KOPT-K1 (cell line): ENCODE data around the gene STAMBP.
"Not testable (repeated sequence)": the region's sequence is repeated elsewhere in the genome, so short reads cannot be mapped to it uniquely, and the experiment has no call there.

Experiments
- H3K27ac ChIP-seq: fragments of 200-600 bp; sonication (generic); 2 replicates; pipeline ENCODE4 v1.5.1; 2016; ENCODE audit warnings: antibody characterized with exemption, mild to moderate bottlenecking, low read depth, low read length; ENCODE audit not compliant: poor library complexity, severe bottlenecking
- H3K36me3 ChIP-seq: fragments of 200-600 bp; sonication (generic); 2 replicates; pipeline ENCODE4 v1.5.1; 2017; ENCODE audit warnings: antibody characterized with exemption, mild to moderate bottlenecking, low read length, moderate library complexity; ENCODE audit not compliant: insufficient read depth
- H3K9me3 ChIP-seq: fragments of 200-600 bp; sonication (generic); 2 replicates; pipeline ENCODE4 v1.5.1; 2017; ENCODE audit warnings: antibody characterized with exemption, low read length, mild to moderate bottlenecking; ENCODE audit not compliant: insufficient read depth, poor library complexity, severe bottlenecking

The STAMBP gene

GRCh38 chr2:73852020-73852419, 23.3 kb downstream of the STAMBP start:
- Histone ChIP-seq H3K36me3 (peaks cover 97% of the 10 kb centered on the region), H3K27ac (no peak overlapping the region), H3K9me3 (no peaks in the 10 kb centered on the region)

- Histone ChIP-seq H3K9me3 (no peaks in the 10 kb centered on the region), H3K27ac (no peak overlapping the region), H3K36me3 (peaks cover 93% of the 10 kb centered on the region)
These were observed 26.8 kb downstream of the STAMBP start for GRCh38 chr2:73855526-73855925.

GRCh38 chr2:73856214-73856613, 27.5 kb downstream of the STAMBP start:
- no peaks in the 10 kb centered on the region for H3K9me3 ChIP-seq
- H3K27ac ChIP-seq = no peak overlapping the region
- H3K36me3 ChIP-seq = peaks cover 94% of the 10 kb centered on the region

- no peaks in the 10 kb centered on the region for H3K9me3 ChIP-seq
- peaks cover 93% of the 10 kb centered on the region for H3K36me3 ChIP-seq
- H3K27ac ChIP-seq = no peak overlapping the region
These were observed 31.2 kb downstream of the STAMBP start for GRCh38 chr2:73859721-73860586.

- H3K36me3 ChIP-seq = peaks cover 87% of the 10 kb centered on the region
- H3K27ac ChIP-seq = no peak overlapping the region
- no peaks in the 10 kb centered on the region for H3K9me3 ChIP-seq
These were observed 34.2 kb downstream of the STAMBP start for GRCh38 chr2:73862987-73863386.

GRCh38 chr2:73868204-73868978, 39.6 kb downstream of the STAMBP start:
- H3K36me3 ChIP-seq = peaks cover 39% of the 10 kb centered on the region
- no peak overlapping the region for H3K27ac ChIP-seq

GRCh38 chr2:73870084-73870483, 41.3 kb downstream of the STAMBP start:
- H3K36me3 ChIP-seq = peaks cover 22% of the 10 kb centered on the region
- H3K27ac ChIP-seq = no peak overlapping the region

More at GRCh38 chr2:73868204-73868978, 39.6 kb downstream of the STAMBP start:
- H3K9me3 ChIP-seq = no peaks in the 10 kb centered on the region

GRCh38 chr2:73877071-73877802, 48.5 kb downstream of the STAMBP start:
- Histone ChIP-seq H3K9me3 (no peaks in the 10 kb centered on the region), H3K27ac (no peak overlapping the region), H3K36me3 (no peaks in the 10 kb centered on the region)

More at GRCh38 chr2:73870084-73870483, 41.3 kb downstream of the STAMBP start:
- H3K9me3 ChIP-seq = no peaks in the 10 kb centered on the region

GRCh38 chr2:73877984-73878383, 49.2 kb downstream of the STAMBP start:
- not testable (repeated sequence) for H3K9me3 ChIP-seq, H3K27ac ChIP-seq, H3K36me3 ChIP-seq

- H3K36me3 ChIP-seq = no peaks in the 10 kb centered on the region
- H3K27ac ChIP-seq = no peak overlapping the region
- no peaks in the 10 kb centered on the region for H3K9me3 ChIP-seq
These were observed 56.6 kb downstream of the STAMBP start for GRCh38 chr2:73885406-73885805.

GRCh38 chr2:73886357-73886756, 57.6 kb downstream of the STAMBP start:
- no peak overlapping the region for H3K27ac ChIP-seq
- H3K36me3 ChIP-seq = no peaks in the 10 kb centered on the region
- H3K9me3 ChIP-seq = no peaks in the 10 kb centered on the region

GRCh38 chr2:73887596-73888353, 59.0 kb downstream of the STAMBP start:
- not testable (repeated sequence) for H3K27ac ChIP-seq, H3K36me3 ChIP-seq, H3K9me3 ChIP-seq

- Histone ChIP-seq H3K27ac (no peak overlapping the region), H3K9me3 (no peaks in the 10 kb centered on the region), H3K36me3 (no peaks in the 10 kb centered on the region)
These were observed 59.6 kb downstream of the STAMBP start for GRCh38 chr2:73888388-73888787.

GRCh38 chr2:73889206-73889605, 60.4 kb downstream of the STAMBP start:
- H3K27ac ChIP-seq = no peak overlapping the region
- H3K36me3 ChIP-seq = no peaks in the 10 kb centered on the region
- no peaks in the 10 kb centered on the region for H3K9me3 ChIP-seq
